ENCODE data around the gene SORCS2.

The SORCS2 gene

GRCh38 chr4:7240306-7240705 lies 48.0 kb downstream of the SORCS2 start:
- Mint-ChIP-seq H3K4me1 (ENCODE audit: low read depth) (no peaks in the 10 kb centered on the region), H3K27me3 (ENCODE audit: low read depth) (no peaks in the 10 kb centered on the region), H3K9me3 (peaks cover 3% of the 10 kb centered on the region), H3K36me3 (ENCODE audit: low read depth) (no peaks in the 10 kb centered on the region), H3K4me3 (no peak overlapping the region), H3K27ac (no peak overlapping the region)

GRCh38 chr4:7241597-7242125 lies 49.3 kb downstream of the SORCS2 start:
- H3K4me1 Mint-ChIP-seq (ENCODE audit: low read depth) = no peaks in the 10 kb centered on the region
- no peaks in the 10 kb centered on the region for H3K36me3 Mint-ChIP-seq (ENCODE audit: low read depth)
- no peak overlapping the region for H3K4me3 Mint-ChIP-seq
- H3K9me3 Mint-ChIP-seq = peaks cover 3% of the 10 kb centered on the region
- H3K27ac Mint-ChIP-seq = no peak overlapping the region
- no peaks in the 10 kb centered on the region for H3K27me3 Mint-ChIP-seq (ENCODE audit: low read depth)

- no peaks in the 10 kb centered on the region for H3K36me3 Mint-ChIP-seq (ENCODE audit: low read depth)
- H3K9me3 Mint-ChIP-seq = peaks cover 3% of the 10 kb centered on the region
- no peaks in the 10 kb centered on the region for H3K4me1 Mint-ChIP-seq (ENCODE audit: low read depth)
- no peaks in the 10 kb centered on the region for H3K27me3 Mint-ChIP-seq (ENCODE audit: low read depth)
- no peak overlapping the region for H3K27ac Mint-ChIP-seq
- no peak overlapping the region for H3K4me3 Mint-ChIP-seq
These were observed 50.4 kb downstream of the SORCS2 start for GRCh38 chr4:7242766-7243165.

- H3K27ac Mint-ChIP-seq = no peak overlapping the region
- peaks cover 3% of the 10 kb centered on the region for H3K9me3 Mint-ChIP-seq
- H3K27me3 Mint-ChIP-seq (ENCODE audit: low read depth) = no peaks in the 10 kb centered on the region
- H3K4me1 Mint-ChIP-seq (ENCODE audit: low read depth) = no peaks in the 10 kb centered on the region
- H3K36me3 Mint-ChIP-seq (ENCODE audit: low read depth) = no peaks in the 10 kb centered on the region
- no peak overlapping the region for H3K4me3 Mint-ChIP-seq
These were observed 51.4 kb downstream of the SORCS2 start for GRCh38 chr4:7243609-7244330.

- H3K27me3 Mint-ChIP-seq (ENCODE audit: low read depth) = no peaks in the 10 kb centered on the region
- H3K9me3 Mint-ChIP-seq = peaks cover 2% of the 10 kb centered on the region
- no peak overlapping the region for H3K4me3 Mint-ChIP-seq
- H3K4me1 Mint-ChIP-seq (ENCODE audit: low read depth) = no peaks in the 10 kb centered on the region
- H3K27ac Mint-ChIP-seq = no peak overlapping the region
- H3K36me3 Mint-ChIP-seq (ENCODE audit: low read depth) = no peaks in the 10 kb centered on the region
These were observed 52.0 kb downstream of the SORCS2 start for GRCh38 chr4:7244331-7244665.

- Mint-ChIP-seq H3K27ac (no peak overlapping the region), H3K36me3 (ENCODE audit: low read depth) (no peaks in the 10 kb centered on the region), H3K4me1 (ENCODE audit: low read depth) (no peaks in the 10 kb centered on the region), H3K27me3 (ENCODE audit: low read depth) (no peaks in the 10 kb centered on the region), H3K9me3 (no peaks in the 10 kb centered on the region), H3K4me3 (no peak overlapping the region)
These were observed 52.5 kb downstream of the SORCS2 start for GRCh38 chr4:7244751-7245320.

GRCh38 chr4:7247521-7247920 lies 55.2 kb downstream of the SORCS2 start:
- Mint-ChIP-seq H3K9me3 (no peaks in the 10 kb centered on the region), H3K36me3 (ENCODE audit: low read depth) (no peaks in the 10 kb centered on the region), H3K4me1 (ENCODE audit: low read depth) (no peaks in the 10 kb centered on the region), H3K27ac (no peak overlapping the region), H3K27me3 (ENCODE audit: low read depth) (no peaks in the 10 kb centered on the region), H3K4me3 (no peak overlapping the region)

- Mint-ChIP-seq H3K4me3 (no peak overlapping the region), H3K27ac (no peak overlapping the region), H3K9me3 (no peaks in the 10 kb centered on the region), H3K4me1 (ENCODE audit: low read depth) (no peaks in the 10 kb centered on the region), H3K36me3 (ENCODE audit: low read depth) (no peaks in the 10 kb centered on the region), H3K27me3 (ENCODE audit: low read depth) (no peaks in the 10 kb centered on the region)
These were observed 55.6 kb downstream of the SORCS2 start for GRCh38 chr4:7247946-7248345.

GRCh38 chr4:7248857-7249256 lies 56.5 kb downstream of the SORCS2 start:
- H3K27ac Mint-ChIP-seq = no peak overlapping the region
- H3K36me3 Mint-ChIP-seq (ENCODE audit: low read depth) = no peaks in the 10 kb centered on the region
- H3K4me1 Mint-ChIP-seq (ENCODE audit: low read depth) = no peaks in the 10 kb centered on the region
- H3K27me3 Mint-ChIP-seq (ENCODE audit: low read depth) = no peaks in the 10 kb centered on the region
- no peak overlapping the region for H3K4me3 Mint-ChIP-seq
- H3K9me3 Mint-ChIP-seq = no peaks in the 10 kb centered on the region

GRCh38 chr4:7251321-7251720 lies 59.0 kb downstream of the SORCS2 start:
- no peaks in the 10 kb centered on the region for H3K9me3 Mint-ChIP-seq
- no peak overlapping the region for H3K4me3 Mint-ChIP-seq
- no peak overlapping the region for H3K27ac Mint-ChIP-seq

GRCh38 chr4:7252051-7252450 lies 59.7 kb downstream of the SORCS2 start:
- no peaks in the 10 kb centered on the region for H3K36me3 Mint-ChIP-seq (ENCODE audit: low read depth)
- H3K4me1 Mint-ChIP-seq (ENCODE audit: low read depth) = no peaks in the 10 kb centered on the region
- no peaks in the 10 kb centered on the region for H3K9me3 Mint-ChIP-seq
- H3K27me3 Mint-ChIP-seq (ENCODE audit: low read depth) = no peaks in the 10 kb centered on the region
- H3K27ac Mint-ChIP-seq = no peak overlapping the region
- H3K4me3 Mint-ChIP-seq = no peak overlapping the region

More at GRCh38 chr4:7251321-7251720, 59.0 kb downstream of the SORCS2 start:
- Mint-ChIP-seq H3K36me3 (ENCODE audit: low read depth) (no peaks in the 10 kb centered on the region), H3K27me3 (ENCODE audit: low read depth) (no peaks in the 10 kb centered on the region), H3K4me1 (ENCODE audit: low read depth) (no peaks in the 10 kb centered on the region)

- no peaks in the 10 kb centered on the region for H3K27me3 Mint-ChIP-seq (ENCODE audit: low read depth)
- H3K4me3 Mint-ChIP-seq = no peak overlapping the region
- no peak overlapping the region for H3K27ac Mint-ChIP-seq
- H3K36me3 Mint-ChIP-seq (ENCODE audit: low read depth) = no peaks in the 10 kb centered on the region
- H3K9me3 Mint-ChIP-seq = no peaks in the 10 kb centered on the region
- H3K4me1 Mint-ChIP-seq (ENCODE audit: low read depth) = no peaks in the 10 kb centered on the region
These were observed 60.4 kb downstream of the SORCS2 start for GRCh38 chr4:7252510-7253340.

- no peak overlapping the region for H3K27ac Mint-ChIP-seq
- no peaks in the 10 kb centered on the region for H3K4me1 Mint-ChIP-seq (ENCODE audit: low read depth)
- no peaks in the 10 kb centered on the region for H3K36me3 Mint-ChIP-seq (ENCODE audit: low read depth)
- no peaks in the 10 kb centered on the region for H3K9me3 Mint-ChIP-seq
- no peak overlapping the region for H3K4me3 Mint-ChIP-seq
- no peaks in the 10 kb centered on the region for H3K27me3 Mint-ChIP-seq (ENCODE audit: low read depth)
These were observed 61.0 kb downstream of the SORCS2 start for GRCh38 chr4:7253341-7253700.

- no peaks in the 10 kb centered on the region for H3K36me3 Mint-ChIP-seq (ENCODE audit: low read depth)
- no peaks in the 10 kb centered on the region for H3K9me3 Mint-ChIP-seq
- no peak overlapping the region for H3K4me3 Mint-ChIP-seq
- H3K27me3 Mint-ChIP-seq (ENCODE audit: low read depth) = no peaks in the 10 kb centered on the region
- no peak overlapping the region for H3K27ac Mint-ChIP-seq
- no peaks in the 10 kb centered on the region for H3K4me1 Mint-ChIP-seq (ENCODE audit: low read depth)
These were observed 61.5 kb downstream of the SORCS2 start for GRCh38 chr4:7253837-7254236.
